Neural crest cell (in vitro differentiated cells): ENCODE results near the gene G0S2. TPM values are rescaled to one million over a fixed set of nuclear protein-coding genes. Genes with fewer than 3 reads are reported as not detected.
A peak's percentile ranks its signal among the peaks of the same experiment; 100 is the strongest.

ENCODE experiments used
- DNase-seq: peaks from one replicate; pipeline ENCODE4 v3.0.0; 2021; ENCODE audit warnings: low read depth, mixed read lengths, low spot score
- H3K27ac Mint-ChIP-seq: one replicate; pipeline ENCODE4 v1.8.0; 2021; ENCODE audit warnings: mild to moderate bottlenecking, mixed read lengths; ENCODE audit not compliant: unreplicated experiment
- H3K27me3 Mint-ChIP-seq: 2 replicates; pipeline ENCODE4 v1.8.0; 2021; ENCODE audit warnings: low read depth, mild to moderate bottlenecking, mixed read lengths
- H3K36me3 Mint-ChIP-seq: 2 replicates; pipeline ENCODE4 v1.8.0; 2021; ENCODE audit warnings: low read depth, mild to moderate bottlenecking, mixed read lengths
- H3K4me1 Mint-ChIP-seq: 2 replicates; pipeline ENCODE4 v1.8.0; 2021; ENCODE audit warnings: mixed read lengths
- H3K4me3 Mint-ChIP-seq: one replicate; pipeline ENCODE4 v1.8.0; 2021; ENCODE audit warnings: mild to moderate bottlenecking, mixed read lengths
- H3K9me3 Mint-ChIP-seq: 2 replicates; pipeline ENCODE4 v1.8.0; 2021; ENCODE audit warnings: mixed read lengths
- CTCF ChIP-seq: fragments of 200-600 bp; sonication (generic); conservative IDR thresholded peaks from 2 replicates; pipeline ENCODE4 v1.5.0; 2021; ENCODE audit warnings: antibody characterized with exemption, mild to moderate bottlenecking
- total RNA-seq: library from RNA; stranded (reverse); gene quantifications from 2 replicates; pipeline ENCODE4 v1.2.1, GENCODE V29; 2021

The G0S2 gene
- total RNA-seq, 1 donor from 2014 or later, result 0.37 TPM

- Mint-ChIP-seq H3K4me3 (peak overlapping the region; percentile 36), H3K36me3 (no peaks in the 10 kb centered on the region), H3K27me3 (peaks cover 96% of the 10 kb centered on the region), H3K27ac (no peak overlapping the region), H3K4me1 (peaks cover 20% of the 10 kb centered on the region), H3K9me3 (peaks cover 2% of the 10 kb centered on the region)
- no peak for TF ChIP-seq CTCF
- no peak for DNase-seq
Observed at GRCh38 chr1:209673631-209674417, 1.4 kb upstream of the G0S2 start.

GRCh38 chr1:209675565-209676154 is 448 bp downstream of the G0S2 start:
- Mint-ChIP-seq H3K4me3 (peak overlapping the region; percentile 86), H3K27me3 (peaks cover 99% of the 10 kb centered on the region), H3K4me1 (peaks cover 20% of the 10 kb centered on the region), H3K36me3 (no peaks in the 10 kb centered on the region), H3K9me3 (peaks cover 2% of the 10 kb centered on the region), H3K27ac (no peak overlapping the region)
- peak; percentile 10 for TF ChIP-seq CTCF
- peak; percentile 12 for DNase-seq

GRCh38 chr1:209678981-209679539 is 3.8 kb downstream of the G0S2 start:
- Mint-ChIP-seq H3K4me1 (peaks cover 18% of the 10 kb centered on the region), H3K27ac (no peak overlapping the region), H3K9me3 (no peaks in the 10 kb centered on the region), H3K36me3 (no peaks in the 10 kb centered on the region), H3K4me3 (no peak overlapping the region), H3K27me3 (peaks cover 88% of the 10 kb centered on the region)
- TF ChIP-seq CTCF, result no peak
- no peak for DNase-seq

GRCh38 chr1:209685821-209686220 is 10.6 kb downstream of the G0S2 start:
- Mint-ChIP-seq H3K27me3 (peaks cover 37% of the 10 kb centered on the region), H3K4me3 (no peak overlapping the region), H3K4me1 (no peaks in the 10 kb centered on the region), H3K27ac (no peak overlapping the region), H3K36me3 (no peaks in the 10 kb centered on the region), H3K9me3 (no peaks in the 10 kb centered on the region)
- TF ChIP-seq CTCF, result no peak
- DNase-seq, result no peak

GRCh38 chr1:209686322-209686721 is 11.1 kb downstream of the G0S2 start:
- Mint-ChIP-seq H3K36me3 (no peaks in the 10 kb centered on the region), H3K27me3 (peaks cover 37% of the 10 kb centered on the region), H3K27ac (no peak overlapping the region), H3K4me3 (no peak overlapping the region), H3K4me1 (no peaks in the 10 kb centered on the region), H3K9me3 (no peaks in the 10 kb centered on the region)
- no peak for DNase-seq
- no peak for TF ChIP-seq CTCF
